NOMO-1 (cell line): ENCODE results near the gene KLF15.

ENCODE experiments used
- DNase-seq, 2 experiments: peaks; one replicate each; lab custom pipeline; 2025; ENCODE audit not compliant: unreplicated experiment in 2 of 2; lab: John Stamatoyannopoulos, UW

KLF15 gene

DNA sequence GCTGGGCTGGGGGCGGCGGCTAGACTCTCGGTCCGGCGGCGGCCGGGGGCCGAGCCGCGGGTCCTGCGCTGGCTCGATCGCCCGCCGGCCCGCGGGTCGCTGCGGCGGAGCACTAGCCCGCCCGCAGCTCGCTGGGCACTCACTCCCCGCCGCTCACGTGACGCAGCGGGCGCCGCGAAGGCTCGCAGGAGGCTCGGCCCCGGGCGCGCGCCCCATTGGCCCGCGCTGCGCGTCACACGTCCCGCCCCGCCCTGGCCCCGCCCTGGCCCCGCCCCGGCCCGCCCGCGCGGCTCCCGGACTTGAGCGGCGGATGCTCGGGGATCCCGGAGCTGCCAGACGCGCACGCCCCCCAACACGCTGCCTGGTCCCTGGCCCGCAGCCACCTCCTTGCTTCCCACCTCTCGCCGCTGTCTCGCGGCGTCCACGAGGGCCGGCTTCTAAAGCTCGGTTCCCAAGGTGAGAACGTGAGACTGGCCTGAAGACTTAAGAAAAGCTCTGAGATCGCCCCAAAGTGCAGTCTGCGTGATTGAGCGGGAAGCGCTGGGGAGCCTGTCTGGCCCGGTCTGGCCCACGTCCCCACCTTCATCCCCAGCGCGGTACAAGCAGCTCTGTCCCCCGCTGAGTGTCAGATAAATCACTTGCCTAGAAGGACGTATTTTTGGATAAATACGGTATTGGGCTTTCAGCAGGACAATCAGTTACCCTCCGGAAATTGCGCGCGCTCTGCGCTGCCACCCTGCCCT, at the start of gene KLF15:
Gene KLF15, minus strand, starts transcription at position 114 of the 743 bp plus-strand sequence. CDS start 4,486 bp downstream, outside the sequence.
- peak; percentile 68 to 79 for DNase-seq

DNA sequence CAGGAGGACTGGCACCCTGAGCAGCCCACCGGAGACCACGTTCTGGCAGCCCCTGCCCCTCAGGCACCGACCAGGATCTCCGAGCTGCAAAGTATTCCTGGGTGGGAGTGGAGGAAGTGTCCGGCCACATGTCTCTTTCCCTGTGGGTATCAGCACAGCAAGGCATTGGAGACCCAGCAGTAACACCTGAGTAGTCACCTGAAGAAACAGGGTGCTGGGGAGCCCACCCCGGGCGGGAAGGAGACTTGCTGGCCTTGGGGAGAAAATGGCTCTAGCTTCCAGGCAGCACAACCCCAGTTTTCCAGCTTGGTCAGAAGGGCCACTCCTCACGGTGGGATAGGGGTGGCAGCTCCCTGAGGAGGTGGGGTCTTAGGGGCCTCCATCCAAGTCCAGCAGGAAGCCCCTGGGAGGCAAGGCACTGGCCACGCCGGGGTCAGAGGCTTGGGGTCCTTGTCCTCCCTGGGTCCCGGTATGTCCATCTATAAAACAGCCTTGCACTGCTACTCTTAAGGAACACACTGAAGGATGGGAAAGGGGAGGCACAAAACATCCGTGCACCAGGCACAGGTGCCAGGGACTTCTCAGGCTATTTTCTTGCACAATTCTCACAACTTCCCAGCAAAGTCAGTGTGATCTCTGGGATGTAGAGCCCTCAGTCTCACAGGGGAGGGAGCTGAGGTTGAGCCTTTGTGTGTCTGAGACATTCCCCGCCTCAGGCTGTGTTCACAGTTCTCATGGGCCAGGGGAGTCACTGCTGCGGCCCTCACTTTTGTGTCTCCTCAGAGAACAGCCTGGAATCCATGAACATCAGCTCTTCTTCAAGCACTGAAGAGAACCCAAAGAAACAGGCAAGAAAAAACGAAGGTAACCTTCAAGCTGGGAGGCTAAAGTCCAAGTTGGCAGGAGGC, 49.4 kb upstream of the KLF15 start:
- DNase-seq: no peak

DNA sequence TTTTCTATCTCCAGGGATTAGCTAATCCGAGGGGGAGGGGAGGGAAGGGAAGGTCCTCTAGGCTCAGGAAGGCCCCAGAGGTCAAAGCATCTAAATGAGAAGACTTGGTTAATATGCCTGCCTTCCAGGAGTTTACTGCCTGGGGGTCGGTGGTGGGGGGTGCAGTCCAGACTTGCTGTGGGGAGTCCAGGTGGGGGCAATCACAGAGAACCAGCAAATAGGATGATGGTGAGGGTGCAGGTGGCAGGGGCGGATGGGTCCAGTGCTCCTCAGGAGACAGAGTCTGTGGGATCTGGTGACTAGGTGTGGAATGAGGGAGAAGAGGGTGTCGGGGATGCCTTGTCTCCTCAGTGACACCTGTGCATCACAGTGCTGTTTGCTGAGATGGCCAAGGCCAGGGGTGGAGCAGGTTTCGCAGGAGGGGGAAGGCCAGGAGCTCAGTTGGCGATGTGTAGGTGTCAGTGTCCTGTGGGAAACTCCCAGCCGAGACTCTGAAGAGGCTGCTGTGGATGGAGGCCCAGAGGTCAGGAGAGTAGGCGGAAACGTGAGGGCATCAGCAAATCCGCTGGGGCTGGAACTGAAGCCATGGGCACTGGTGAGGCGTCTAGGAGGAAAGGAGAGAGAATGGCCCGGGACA, 45.6 kb upstream of the KLF15 start:
- no peak for DNase-seq

DNA sequence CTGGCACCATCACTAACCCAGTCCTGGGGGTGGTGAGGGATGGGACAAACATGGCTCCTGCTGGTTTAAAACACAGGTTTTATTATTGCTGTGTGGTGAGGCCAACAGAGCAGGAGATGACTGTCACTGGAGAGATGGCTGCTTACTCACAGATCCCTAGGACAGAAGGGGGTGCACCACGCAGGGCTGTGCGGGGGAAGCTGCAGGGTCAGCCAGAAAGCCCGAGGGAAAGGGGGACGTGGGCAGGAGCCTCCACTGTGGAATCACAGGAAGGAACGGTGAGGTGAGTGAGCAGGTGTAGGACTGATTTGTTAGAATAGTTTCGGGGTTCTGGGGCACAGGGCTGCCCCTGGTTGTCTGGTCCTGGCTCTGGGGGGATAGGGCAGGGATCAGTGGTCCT, 45.0 kb upstream of the KLF15 start:
- no peak for DNase-seq

DNA sequence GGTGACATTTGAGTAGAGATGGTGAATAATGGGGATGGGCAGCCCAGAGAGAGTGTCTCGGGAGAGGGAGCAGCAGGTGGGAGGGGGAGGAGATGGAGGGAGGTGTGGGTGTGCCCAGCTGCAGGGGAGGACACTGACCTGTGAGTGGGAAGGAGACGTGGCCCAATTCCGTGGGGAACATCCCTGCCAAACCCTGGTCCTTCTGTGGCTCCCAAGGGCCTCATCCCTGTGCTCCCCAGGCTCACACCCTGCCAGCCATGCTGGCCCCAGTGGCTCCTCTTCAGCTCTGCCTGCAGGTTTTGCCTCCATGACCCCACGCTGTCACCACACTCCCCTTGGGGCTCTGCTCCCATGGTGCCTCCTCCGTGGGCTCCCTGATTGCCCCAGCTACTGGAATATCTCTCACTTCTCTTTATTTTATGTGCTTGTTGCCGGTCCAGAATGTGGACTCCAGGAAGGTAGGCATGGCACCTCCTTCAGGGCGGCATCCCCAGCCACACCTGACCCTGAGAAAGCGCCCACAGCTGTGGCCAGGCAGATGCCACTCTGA, 44.5 kb upstream of the KLF15 start:
- DNase-seq: no peak

DNA sequence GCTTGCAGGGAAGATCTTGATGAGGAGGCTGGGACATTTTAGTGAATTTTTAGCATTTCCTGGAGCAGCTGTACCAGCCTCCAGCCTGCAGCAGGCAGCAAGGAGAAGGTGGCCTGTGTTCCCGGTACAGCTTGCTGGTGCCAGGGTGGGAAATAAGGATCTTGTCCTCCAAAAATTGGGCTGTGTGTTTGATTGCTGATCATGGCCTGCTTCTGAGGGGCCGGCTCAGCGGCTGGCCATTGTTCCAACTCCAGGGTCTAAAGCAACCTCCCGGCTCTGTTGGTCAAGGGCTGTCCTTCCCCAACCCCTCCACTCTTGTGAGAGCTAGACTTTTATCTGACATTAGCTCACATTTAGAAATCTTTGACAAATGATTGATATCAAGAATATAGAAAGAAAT, 42.5 kb upstream of the KLF15 start:
- no peak for DNase-seq

DNA sequence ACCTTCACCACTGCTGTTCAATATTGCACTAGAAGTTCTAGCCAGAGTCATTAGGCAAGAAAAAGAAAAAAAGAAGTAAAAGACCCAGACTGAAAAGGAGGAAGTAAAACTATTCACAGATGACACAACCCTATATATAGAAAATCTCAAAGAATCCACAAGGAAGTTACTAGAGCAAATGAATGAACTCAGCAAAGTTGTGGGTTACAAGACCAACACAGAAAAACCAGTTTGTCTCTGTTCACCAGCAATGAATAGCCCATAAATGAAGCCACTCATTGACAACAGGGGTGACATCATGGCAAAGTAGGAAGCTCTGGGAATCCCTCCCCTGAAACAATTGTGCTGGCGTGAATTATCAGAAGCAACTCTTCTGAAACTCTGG, 42.1 kb upstream of the KLF15 start:
- DNase-seq: peak; percentile 36 to 88

DNA sequence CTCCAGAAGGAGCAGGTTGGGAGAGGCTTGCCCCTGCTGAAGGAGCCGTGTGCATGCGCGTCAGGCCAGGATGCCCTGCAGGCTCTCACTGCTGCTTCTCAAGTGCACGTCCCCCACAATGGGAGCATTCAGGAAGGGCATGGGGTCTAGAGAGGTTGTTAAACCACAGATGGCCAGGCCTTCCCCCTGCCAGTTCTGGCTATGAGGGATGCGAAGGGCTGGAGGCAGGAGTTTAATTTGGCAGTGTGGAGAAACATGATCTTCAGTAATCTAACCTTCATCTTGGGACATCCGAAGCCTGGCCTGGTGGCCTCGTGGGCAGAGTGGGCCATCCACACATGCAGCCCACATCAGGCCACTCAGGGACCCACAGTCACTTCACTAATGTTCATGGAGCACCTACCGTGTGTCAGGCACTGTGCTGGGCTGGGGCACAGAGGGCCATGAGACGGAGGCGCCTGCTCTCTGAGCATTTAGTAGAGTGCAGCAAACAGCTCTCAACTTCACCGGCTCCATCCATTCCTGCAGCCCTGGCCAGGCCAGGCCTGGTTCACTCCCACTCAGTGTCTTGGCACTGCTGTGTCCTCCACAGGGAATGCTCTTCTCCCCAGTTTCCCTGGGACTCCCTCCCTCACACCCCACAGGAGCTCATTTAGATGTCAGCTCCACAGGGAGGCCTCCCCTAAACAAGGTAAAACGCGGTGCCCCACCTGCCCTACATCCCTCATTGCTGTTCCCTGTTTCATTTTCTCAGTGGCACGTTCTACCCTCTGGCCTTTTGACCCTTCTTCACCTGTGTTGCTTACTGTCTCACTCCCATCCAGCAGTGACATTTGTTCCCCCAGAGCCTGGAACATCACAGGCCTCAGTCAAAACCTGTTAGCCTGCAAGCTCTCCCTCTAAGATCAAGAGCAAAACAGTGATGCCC, 41.5 kb upstream of the KLF15 start:
- no peak for DNase-seq

DNA sequence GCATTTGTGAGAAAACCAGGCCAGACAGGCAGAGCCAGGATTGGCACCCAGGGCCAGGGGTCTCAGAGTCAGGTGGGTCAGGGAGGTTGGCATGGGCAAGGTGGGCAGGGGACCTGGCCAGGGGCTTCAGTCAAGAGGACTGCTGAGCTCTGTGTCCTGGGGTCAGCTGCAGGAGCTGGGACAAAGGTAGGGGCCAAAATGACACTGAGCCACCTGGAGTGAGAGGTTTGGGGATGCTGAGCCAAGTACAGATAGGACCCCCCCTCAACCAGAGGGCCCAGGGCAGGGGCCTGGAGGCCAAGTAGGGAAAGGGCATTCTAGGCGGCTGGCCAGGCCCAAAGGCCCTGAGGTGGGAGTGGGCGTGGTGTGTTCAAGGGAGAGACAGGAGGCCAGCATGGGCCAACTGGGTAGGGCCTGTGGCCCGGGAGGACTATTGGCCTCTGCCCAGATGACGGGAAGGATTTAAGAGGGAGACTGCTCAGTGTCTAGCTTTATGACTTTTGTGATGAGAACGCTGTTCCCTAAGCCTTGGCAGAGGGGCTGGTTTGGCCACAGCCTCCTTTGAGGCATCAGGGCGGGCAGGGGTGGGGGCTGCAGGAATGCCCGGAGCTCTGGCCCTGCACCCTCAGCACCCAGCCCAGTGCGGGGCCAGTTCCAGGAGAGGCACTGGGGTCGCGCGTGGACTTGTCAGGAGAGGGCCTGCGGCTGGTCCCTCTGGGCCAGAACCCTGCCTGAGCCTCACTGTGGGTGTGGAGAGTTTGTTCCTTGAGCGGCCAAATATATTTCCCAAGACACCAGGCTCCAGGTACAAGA, 40.6 kb upstream of the KLF15 start:
- DNase-seq: no peak

DNA sequence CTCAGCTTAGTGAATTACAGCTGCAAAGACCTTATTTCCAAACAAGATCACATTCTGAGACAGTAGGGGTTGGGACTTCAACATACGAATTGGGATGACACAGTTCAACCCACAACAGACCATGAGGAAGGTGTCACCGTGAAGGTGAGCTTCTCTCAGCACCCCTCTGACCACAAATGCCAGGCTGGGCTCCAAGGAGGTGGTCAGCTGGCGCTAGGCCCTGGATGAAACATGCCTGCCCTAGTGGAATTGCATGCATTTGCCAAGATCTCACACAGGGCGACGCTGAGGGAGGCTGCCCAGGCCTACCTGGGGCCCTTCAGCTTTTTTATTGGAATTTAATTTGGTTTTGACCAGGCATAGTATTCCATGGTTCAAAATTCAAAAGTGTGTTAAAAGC, 39.3 kb upstream of the KLF15 start:
- DNase-seq: no peak

DNA sequence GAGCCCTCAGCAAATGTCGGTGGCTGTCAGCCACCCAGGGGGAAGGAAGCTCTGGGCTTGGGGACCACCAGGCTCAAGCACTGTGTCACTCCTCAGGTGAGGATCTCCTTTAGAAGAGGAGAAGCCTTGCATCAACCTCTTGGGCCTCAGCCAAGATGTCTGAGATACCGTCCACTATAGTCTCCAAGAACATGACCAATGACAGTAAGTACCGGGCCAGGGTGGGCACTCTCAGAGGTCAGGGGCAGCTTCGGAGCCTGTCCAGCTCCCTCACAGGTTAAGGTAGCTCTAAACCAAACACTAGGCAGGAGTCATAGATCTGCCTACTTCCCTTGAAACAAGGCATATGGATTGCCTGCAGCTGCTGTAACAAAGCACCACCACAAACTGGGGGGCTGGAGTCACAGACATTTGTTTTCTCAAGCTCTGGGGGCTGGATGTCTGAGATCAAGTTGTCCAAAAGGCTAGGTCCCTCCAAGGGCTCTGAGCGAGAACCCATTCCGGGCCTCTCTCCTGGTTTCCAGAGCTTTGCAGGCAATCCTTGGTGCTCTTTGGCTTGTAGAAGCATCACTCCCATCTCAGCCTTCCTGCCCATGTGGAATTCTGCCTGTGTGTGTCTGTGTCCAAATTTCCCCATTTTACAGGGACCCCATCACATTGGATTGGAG, 38.8 kb upstream of the KLF15 start:
- no peak for DNase-seq

DNA sequence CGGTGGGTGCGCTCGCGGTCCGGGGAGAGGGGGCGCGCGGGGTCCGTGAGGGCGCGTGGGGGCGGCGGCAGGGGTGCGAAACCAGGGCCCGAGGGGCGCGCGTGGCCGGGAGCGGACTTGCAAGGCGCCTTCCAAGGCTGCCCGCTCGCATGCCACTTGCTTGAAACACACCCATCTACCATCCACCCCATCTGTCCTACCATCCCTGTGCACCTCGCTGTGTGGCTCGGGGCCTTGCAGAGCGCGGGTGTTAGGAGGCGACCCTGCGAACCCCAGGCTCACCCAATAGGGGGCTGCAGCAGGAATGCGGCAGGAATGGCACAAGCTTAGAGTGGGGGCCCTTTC, 37.7 kb upstream of the KLF15 start:
- no peak for DNase-seq

DNA sequence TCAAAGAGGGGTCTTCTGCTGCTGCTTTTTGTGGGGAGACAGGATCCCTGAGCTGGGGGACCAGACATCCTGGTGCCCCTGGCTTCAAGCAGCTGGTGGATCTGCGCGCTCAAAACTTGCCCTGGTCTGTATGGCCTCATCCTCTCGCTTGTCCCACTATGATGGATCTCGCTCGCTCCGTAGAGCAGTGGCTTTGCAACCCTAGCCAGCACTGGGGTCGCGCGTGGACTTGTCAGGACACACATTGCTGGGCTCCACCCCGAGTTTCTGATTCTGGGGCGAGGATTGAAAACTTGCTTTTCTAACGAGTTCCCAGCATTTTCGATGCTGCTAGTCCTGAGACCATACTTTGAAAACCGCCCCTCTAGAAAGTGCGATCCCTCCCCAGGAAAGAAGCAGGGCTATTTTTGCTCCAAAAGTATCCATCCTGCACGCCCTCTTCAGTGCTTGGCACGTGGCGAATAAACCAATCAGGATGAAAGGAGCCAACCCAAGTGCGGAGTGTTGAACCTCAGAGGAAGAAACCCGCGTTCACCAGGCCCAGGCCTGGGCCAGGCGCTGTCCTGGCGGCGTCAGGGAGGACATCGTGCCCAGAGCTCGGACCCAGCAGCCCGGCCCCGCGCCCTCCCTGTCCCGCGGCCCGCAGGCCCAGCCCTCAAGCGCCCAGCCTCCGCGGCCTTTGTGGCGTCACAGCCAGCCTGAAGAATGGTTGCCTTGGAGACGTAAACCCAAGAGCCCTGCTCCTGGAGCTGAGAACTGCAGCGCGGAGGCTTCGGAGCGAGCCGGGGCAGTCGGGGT, 37.2 kb upstream of the KLF15 start, which contains the start of gene CFAP100:
Gene CFAP100, plus strand, starts transcription at position 731 of the 798 bp plus-strand sequence. CDS start 1,092 bp downstream, outside the sequence.
- DNase-seq: no peak

DNA sequence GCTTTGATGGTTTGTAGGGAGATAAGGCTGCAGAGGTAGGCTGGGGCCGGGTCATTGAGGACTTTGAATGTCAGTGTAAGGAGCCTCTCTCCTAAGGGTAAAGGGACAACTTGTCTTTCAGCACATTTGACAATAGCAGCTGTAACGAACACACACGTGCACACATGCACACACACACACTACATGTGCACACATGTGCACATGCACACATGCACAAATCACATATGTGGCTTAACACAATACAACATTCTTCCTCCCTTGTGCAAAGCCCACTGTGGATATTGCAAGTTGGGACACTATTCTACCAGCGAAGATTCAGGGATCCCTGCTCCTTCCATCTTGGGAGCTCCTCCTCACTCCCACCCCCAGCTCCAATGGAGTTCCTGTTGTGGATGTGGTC, 36.4 kb upstream of the KLF15 start:
- no peak for DNase-seq

DNA sequence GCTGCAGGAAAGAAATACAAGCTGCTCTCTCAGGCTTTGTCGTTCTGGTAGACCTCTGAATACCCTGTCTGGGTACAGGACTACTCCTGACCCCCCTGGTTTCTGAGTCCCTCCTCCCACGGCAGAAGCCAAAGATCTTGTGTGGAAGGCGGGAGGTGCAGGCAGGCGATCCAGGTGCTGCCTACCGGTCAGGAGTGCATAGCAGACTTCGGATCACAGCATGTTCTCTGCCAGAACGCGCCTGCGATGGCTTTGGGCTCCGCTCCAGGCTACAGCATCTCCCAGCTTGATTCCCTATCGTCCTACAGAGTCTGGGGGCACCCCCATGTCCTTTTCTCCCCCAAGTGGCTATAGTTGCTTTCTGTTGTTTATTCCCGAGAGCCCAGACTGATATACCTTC, 35.0 kb upstream of the KLF15 start:
- DNase-seq: no peak

DNA sequence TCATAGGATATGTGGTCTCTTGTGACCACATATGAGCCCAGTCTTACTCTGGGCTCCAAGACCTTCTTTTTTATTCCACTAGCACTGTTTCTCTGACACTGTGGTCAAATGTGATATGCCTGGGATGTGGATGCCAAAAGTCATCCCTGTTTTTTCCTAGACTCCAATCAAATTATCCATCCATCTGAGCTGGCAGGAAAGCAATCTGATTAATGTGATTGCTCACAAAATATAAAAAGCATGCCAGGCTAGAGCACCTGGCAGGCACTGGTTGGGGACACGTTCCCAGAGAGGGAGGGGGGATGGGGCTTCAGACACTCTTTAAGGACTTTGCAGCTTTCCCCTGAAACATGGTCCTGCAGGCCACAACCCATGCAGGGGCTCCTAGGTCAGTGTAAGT, 34.4 kb upstream of the KLF15 start:
- no peak for DNase-seq

DNA sequence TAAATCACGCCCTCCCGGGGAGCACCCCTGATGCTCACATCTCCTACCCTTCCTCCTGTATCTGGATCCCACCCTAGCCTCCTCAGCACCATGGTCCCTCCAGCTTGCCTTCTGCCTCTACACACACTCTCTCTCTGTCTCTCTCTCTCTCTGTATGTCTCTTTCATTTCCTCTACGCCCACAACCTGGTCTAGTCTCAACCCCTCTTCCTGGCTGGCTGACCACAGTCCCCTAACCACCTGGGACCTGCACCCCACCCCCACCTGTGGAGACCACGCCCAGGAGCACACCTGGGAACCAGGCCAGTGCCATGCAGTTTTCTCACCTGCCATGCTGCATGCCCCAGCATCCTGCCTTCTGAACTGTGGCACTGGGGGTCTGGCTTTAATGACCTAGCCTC, 33.5 kb upstream of the KLF15 start:
- no peak for DNase-seq

DNA sequence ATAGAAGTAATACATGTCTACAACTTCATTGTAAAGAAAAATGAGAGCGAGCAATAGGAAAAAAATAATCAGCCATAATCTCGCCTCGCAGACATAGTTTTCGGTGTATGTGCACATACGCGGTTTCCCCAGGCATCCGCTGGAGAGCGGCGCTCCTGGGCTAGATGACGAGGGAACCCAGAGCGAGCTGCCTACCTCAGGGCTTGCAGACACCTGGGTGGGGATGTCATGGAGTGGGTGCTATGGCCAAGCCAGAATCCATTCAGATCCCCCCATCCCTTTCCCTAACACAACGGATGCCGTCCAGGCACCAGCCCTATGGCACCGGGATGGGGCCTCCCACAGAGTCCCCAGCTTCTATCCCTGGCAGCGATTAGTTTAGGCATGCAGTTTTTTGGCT, 33.0 kb upstream of the KLF15 start:
- no peak for DNase-seq
